ENCODE results near the gene RGP1. TPM values are rescaled to one million over a fixed set of nuclear protein-coding genes. Genes with fewer than 3 reads are reported as not detected.

RGP1 gene
- total and polyA plus RNA-seq, 8 donors, result 3.8 to 21.2 (median 12.0) TPM

DNA sequence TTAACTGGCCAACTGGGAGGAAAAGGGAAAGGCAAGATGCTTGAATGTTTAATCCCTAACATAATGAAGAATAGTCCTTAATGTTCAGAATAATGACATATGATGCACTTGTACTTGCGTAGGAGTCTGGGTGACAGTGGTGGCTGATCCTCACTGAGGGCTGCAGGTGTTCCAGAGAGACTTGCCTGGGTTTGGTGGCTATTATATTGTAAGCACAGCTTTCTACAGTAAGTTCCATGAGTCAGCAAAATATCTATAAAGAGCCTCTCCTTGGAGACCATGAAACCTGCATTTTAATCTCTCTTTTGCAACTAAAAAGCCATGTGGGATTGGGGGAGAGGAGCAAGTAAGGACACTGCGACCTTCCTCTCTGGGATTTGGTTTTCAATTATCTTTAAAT is 40.5 kb downstream of the RGP1 start:
- peaks cover 37 to 44% (median 40%) of the 10 kb centered on the region in 4 donors for H3K4me1 ChIP-seq
- TF ChIP-seq POLR2AphosphoS5 (IDR thresholded peaks at IDR 0.05) (no peak), EP300 (IDR thresholded peaks at IDR 0.05) (no peak), POLR2A (IDR thresholded peaks at IDR 0.05) (no peak)
- TF ChIP-seq, protein P1, sequence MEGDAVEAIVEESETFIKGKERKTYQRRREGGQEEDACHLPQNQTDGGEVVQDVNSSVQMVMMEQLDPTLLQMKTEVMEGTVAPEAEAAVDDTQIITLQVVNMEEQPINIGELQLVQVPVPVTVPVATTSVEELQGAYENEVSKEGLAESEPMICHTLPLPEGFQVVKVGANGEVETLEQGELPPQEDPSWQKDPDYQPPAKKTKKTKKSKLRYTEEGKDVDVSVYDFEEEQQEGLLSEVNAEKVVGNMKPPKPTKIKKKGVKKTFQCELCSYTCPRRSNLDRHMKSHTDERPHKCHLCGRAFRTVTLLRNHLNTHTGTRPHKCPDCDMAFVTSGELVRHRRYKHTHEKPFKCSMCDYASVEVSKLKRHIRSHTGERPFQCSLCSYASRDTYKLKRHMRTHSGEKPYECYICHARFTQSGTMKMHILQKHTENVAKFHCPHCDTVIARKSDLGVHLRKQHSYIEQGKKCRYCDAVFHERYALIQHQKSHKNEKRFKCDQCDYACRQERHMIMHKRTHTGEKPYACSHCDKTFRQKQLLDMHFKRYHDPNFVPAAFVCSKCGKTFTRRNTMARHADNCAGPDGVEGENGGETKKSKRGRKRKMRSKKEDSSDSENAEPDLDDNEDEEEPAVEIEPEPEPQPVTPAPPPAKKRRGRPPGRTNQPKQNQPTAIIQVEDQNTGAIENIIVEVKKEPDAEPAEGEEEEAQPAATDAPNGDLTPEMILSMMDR (IDR thresholded peaks at IDR 0.05), result no peak
- WGBS, 5 donors, result 89 to 100% (median 98%) methylated on average over 2 of the region's 2 CpGs
- no peaks in the 10 kb centered on the region for H3K9me3 ChIP-seq
- H3K4me3 ChIP-seq, result no peak overlapping the region
- H3K27ac ChIP-seq, result no peak overlapping the region
- H3K36me3 ChIP-seq, result peaks cover 0 to 5% (median 4%) of the 10 kb centered on the region in 4 donors
- peaks cover 0 to 5% (median 0%) of the 10 kb centered on the region in 3 donors for H3K27me3 ChIP-seq
- intact Hi-C loops (cut with DNase I; ENCODE audit: low total_unique reads), result no loop called here
- DNase-seq, result no peak

DNA sequence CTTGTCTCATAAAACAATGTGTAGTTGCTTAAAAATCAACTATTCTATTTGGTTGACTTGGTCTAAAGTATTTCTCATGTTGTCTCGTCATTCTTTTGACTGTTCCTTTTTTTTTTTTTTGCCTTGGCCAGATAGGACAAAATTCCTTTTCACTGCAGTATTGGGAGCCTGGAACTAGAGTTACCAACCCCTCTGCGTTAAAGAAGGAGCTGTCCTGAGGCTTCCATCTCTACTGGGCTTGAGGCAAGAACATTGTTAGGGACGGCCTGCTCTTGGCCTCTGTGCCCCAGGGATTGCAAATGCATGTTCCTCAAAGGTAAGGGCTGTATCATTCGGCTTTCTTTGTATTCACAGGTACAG is 40.9 kb downstream of the RGP1 start:
- H3K9me3 ChIP-seq, result no peaks in the 10 kb centered on the region
- peaks cover 0 to 5% (median 4%) of the 10 kb centered on the region in 4 donors for H3K36me3 ChIP-seq
- no peak overlapping the region for H3K4me3 ChIP-seq
- 31 to 39% (median 34%) methylated on average over 4 of the region's 4 CpGs for WGBS, 5 donors
- H3K27ac ChIP-seq, result peak overlapping the region in 1 of 5 donors; percentile 78
- H3K4me1 ChIP-seq, result peaks cover 37 to 49% (median 43%) of the 10 kb centered on the region in 4 donors
- peaks cover 0 to 5% (median 0%) of the 10 kb centered on the region in 3 donors for H3K27me3 ChIP-seq
- DNase-seq, result no peak
- TF ChIP-seq POLR2AphosphoS5 (IDR thresholded peaks at IDR 0.05), result no peak
- TF ChIP-seq POLR2A (IDR thresholded peaks at IDR 0.05), result no peak
- TF ChIP-seq EP300 (IDR thresholded peaks at IDR 0.05), result no peak
- TF ChIP-seq, protein P1 (IDR thresholded peaks at IDR 0.05), result no peak
- intact Hi-C loops (cut with DNase I; ENCODE audit: low total_unique reads), result loop anchor here (5.0 kb wide), 1 partner anchor 92 kb away; no protein-coding TSS in a partner anchor

DNA sequence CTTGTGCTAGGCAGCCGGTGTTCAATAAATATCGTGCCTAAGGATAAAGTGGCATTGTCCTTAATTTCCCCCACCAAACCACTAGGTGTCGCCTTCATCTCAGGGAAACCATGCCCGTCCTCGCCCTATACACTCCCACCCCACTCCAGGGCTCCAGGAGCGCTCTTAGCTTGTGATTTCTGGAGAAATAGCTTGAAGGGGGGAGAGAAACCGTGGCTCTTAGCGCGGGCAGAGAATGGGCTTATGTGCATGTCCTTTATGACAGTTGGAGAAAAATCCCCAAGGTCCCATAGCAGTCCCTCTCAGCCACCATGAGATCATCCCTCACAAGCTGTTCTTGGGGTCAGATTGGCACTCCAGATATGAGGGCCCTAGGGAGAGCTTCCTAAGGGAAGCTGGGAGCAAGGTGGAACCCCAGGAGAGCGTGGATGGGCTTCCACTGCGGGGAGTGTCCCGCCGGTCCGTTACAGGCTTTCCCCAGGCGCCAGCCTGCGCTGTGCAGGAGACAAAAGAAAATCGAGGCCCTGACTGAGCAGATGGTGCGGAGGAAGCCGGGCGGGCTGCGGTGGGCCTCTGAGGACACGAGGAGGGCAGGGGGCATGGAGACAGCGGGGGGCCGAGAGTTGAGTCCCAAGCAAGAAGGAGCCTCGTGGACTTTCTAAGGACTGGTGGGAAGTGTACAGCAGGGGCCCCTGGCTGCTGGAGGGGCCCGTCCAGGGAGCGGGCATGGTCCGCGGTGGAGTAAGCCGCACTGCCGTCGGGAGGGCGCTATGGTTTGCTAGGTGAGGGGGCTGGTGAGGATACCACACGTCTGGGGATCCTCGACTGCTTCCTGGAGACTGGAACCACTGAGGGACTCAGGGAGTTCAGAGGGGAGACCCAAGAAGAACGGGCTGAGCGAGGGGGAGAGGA is 41.6 kb downstream of the RGP1 start:
- Histone ChIP-seq H3K4me3 (peak overlapping the region; percentile 41 to 51 (median 48)), H3K4me1 (peaks cover 37 to 55% (median 46%) of the 10 kb centered on the region in 4 donors), H3K27ac (peak overlapping the region; percentile 7 to 84 (median 74)), H3K9me3 (no peaks in the 10 kb centered on the region), H3K27me3 (peaks cover 0 to 5% (median 0%) of the 10 kb centered on the region in 3 donors), H3K36me3 (peaks cover 0 to 5% (median 3%) of the 10 kb centered on the region in 4 donors)
- intact Hi-C loops (cut with DNase I; ENCODE audit: low total_unique reads), result loop anchor here (5.0 kb wide), 1 partner anchor 92 kb away; no protein-coding TSS in a partner anchor
- 52 to 60% (median 56%) methylated on average over 35 to 37 of the region's 37 CpGs for WGBS, 5 donors
- no peak for TF ChIP-seq POLR2A (IDR thresholded peaks at IDR 0.05)
- TF ChIP-seq EP300 (IDR thresholded peaks at IDR 0.05), result no peak
- peak in 1 of 3 donors; percentile 41 for TF ChIP-seq POLR2AphosphoS5 (IDR thresholded peaks at IDR 0.05)
- TF ChIP-seq, protein P1 (IDR thresholded peaks at IDR 0.05), result peak in 5 of 7 experiments; percentile 80 to 95 (median 90)
- peak; percentile 68 to 93 for DNase-seq

DNA sequence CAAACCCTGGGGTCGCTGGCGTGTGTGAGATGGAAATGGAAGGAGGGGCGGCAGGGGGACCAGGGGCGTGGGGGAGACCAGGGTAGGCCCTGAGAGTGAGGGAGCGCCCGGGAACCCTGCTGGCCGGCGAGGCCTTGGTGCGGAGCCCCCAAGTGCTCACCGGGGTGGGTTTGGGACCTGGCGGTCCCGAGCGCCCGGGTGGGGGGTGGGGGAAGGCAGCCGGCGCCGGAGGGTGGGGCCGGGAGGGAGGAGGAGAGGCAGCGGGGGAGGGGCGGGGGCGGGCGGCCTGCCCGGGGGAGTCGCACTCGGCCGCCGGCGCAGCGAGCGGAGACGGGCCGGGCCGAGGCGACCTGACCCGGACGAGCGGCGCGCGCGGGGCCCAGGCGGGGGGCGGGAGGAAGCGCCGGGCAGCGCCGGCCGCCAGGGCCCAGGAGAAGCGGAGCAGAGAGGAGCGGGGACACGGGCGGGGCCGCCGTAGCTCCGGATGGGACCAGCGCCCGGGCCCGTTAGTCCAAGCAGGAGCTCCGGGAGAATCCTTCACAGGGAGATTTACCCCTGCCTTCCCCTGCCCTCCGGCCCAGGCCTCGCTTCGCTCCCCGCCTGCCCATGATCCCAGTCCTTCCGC is 42.3 kb downstream of the RGP1 start, which contains the start of gene NPR2:
NPR2 (plus strand) TSS at position 295 of the 625 bp plus-strand sequence. CDS start 818 bp downstream, outside the sequence.
- peak in 1 of 2 donors; percentile 77 for DNase-seq
- WGBS, 5 donors, result 16 to 30% (median 20%) methylated on average over 10 to 63 of the region's 64 CpGs
- H3K4me3 ChIP-seq, result peak within 1 kb of the TSS; percentile 41 to 51 (median 48)

More for the DNA sequence above, 42.3 kb downstream of the RGP1 start, which contains the start of gene NPR2:
- intact Hi-C loops (cut with DNase I; ENCODE audit: low total_unique reads), result loop anchor here (5.0 kb wide), 1 partner anchor 91 kb away; no protein-coding TSS in a partner anchor
- Histone ChIP-seq H3K4me1 (peaks cover 37 to 60% (median 49%) of the 10 kb centered on the region in 4 donors), H3K36me3 (peaks cover 0 to 5% (median 2%) of the 10 kb centered on the region in 4 donors), H3K27me3 (peaks cover 0 to 5% (median 0%) of the 10 kb centered on the region in 3 donors), H3K27ac (peak within 1 kb of the TSS; percentile 25 to 84 (median 74)), H3K9me3 (no peaks in the 10 kb centered on the region)
- TF ChIP-seq, protein P1 (IDR thresholded peaks at IDR 0.05), result no peak
- no peak for TF ChIP-seq POLR2AphosphoS5 (IDR thresholded peaks at IDR 0.05)
- TF ChIP-seq EP300 (IDR thresholded peaks at IDR 0.05), result no peak
- TF ChIP-seq POLR2A (IDR thresholded peaks at IDR 0.05), result no peak

Data from stomach (tissue), 9 donors.